Right cardiac atrium (tissue), 5 donors: ENCODE results near the gene AOPEP. TPM values are rescaled to one million over a fixed set of nuclear protein-coding genes. Genes with fewer than 3 reads are reported as not detected.

Experiments used
- ATAC-seq, 2 donors: fragments of 200-7000 bp; cut with Tn5 transposase; one replicate each; pipeline versions ENCODE4 v1.8.0 to v1.9.1; 2020; ENCODE audit warnings: moderate library complexity in 2 of 2, mild to moderate bottlenecking in 1 of 2
- DNase-seq, 3 donors: peaks; one replicate each; pipeline ENCODE4 v3.0.0-alpha.2; 2020
- H3K27ac ChIP-seq: one replicate; pipeline ENCODE4 v1.5.1; 2013; ENCODE audit warnings: mild to moderate bottlenecking, low read length, control low read depth, moderate library complexity
- H3K27me3 ChIP-seq: one replicate; pipeline ENCODE4 v1.6.1; 2013; ENCODE audit not compliant: control insufficient read depth, insufficient read depth
- H3K4me1 ChIP-seq: one replicate; pipeline ENCODE4 v1.6.1; 2013; ENCODE audit warnings: low read length; ENCODE audit not compliant: control insufficient read depth, insufficient read depth
- H3K4me3 ChIP-seq: one replicate; pipeline ENCODE4 v1.5.1; 2013; ENCODE audit warnings: low read length, control low read depth
- H3K9me3 ChIP-seq: one replicate; pipeline ENCODE4 v1.6.1; 2013; ENCODE audit warnings: low read length; ENCODE audit not compliant: control insufficient read depth
- WGBS: extraction: QIAGEN DNeasy Blood & Tissue Kit; methylation state at CpG from one replicate; pipeline ENCODE4 v1.1.7; 2013; 5-methylcytosine and 5-hydroxymethylcytosine counted together
- intact Hi-C, 4 donors: fragments of 100-400 bp; cut with DNase I; formaldehyde crosslinking; loops; one replicate each; pipeline versions ENCODE4 v1.11.0 to v1.14.0; 2022 to 2023
- polyA plus RNA-seq: library from polyadenylated mRNA; stranded (reverse); fragments of 200-250 nt; gene quantifications from one replicate; pipeline ENCODE4 v1.2.3, GENCODE V29; 2013
- total RNA-seq, 4 donors: library from RNA; stranded (reverse); fragmentation: NEBNext Ultra II Directional; extraction: Animal tissue kit (Norgen Biotek cat#: 25700); gene quantifications; one replicate each; pipeline ENCODE4 v1.2.1, GENCODE V29; 2021
- donor health status: healthy with polysubstance abuse.
- donor health status: DM: no; HTN: yes; CAD: no.
- donor health status: DM: no; HTN: no; CAD: no.
- donor health status: DM: no; HTN: yes; CAD: no; lungs with severe emphysema.
- donor health status: DM: yes; HTN: yes; CAD: no.

Gene AOPEP
- total and polyA plus RNA-seq, 5 donors = 124 to 170 (median 154) TPM

GRCh38 chr9:94693485-94694204, 32.9 kb upstream of the AOPEP start:
- intact Hi-C loops = no loop called here
- Histone ChIP-seq H3K4me3 (no peak overlapping the region), H3K4me1 (no peaks in the 10 kb centered on the region), H3K9me3 (no peaks in the 10 kb centered on the region), H3K27me3 (no peaks in the 10 kb centered on the region), H3K27ac (no peak overlapping the region)
- no peak for ATAC-seq
- WGBS = 79% methylated on average over 8 of the region's 8 CpGs
- no peak for DNase-seq

DNA sequence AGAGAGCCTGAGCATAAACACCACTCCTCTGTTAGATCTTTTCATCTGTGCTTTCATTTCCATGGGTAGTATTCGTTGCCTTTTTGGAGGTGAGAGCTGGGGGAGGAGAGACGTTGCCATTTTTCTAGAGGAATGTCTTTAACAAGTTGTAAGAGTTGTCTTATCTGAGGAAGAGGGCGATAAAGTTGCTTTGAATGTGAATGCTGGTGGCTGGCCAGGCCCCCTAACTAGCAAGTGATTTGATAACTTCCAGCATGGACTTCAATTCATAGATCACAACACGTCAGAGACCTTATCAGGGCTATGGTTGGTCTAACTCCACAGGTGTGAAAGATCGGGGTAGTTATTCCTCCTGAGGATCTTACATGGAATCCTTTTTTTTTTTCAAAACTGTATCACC, 30.0 kb upstream of the AOPEP start:
- Histone ChIP-seq H3K27ac (no peak overlapping the region), H3K4me3 (no peak overlapping the region), H3K4me1 (no peaks in the 10 kb centered on the region), H3K9me3 (no peaks in the 10 kb centered on the region), H3K27me3 (no peaks in the 10 kb centered on the region)
- 60% methylated on average over 5 of the region's 5 CpGs for WGBS
- ATAC-seq (no peak), DNase-seq (no peak)
- intact Hi-C loops = no loop called here

- intact Hi-C loops = no loop called here
- Histone ChIP-seq H3K9me3 (no peaks in the 10 kb centered on the region), H3K27ac (no peak overlapping the region), H3K27me3 (no peaks in the 10 kb centered on the region), H3K4me1 (no peaks in the 10 kb centered on the region), H3K4me3 (no peak overlapping the region)
- DNase-seq (no peak), ATAC-seq (no peak)
- WGBS = 67% methylated on average over 5 of the region's 5 CpGs
Observed at GRCh38 chr9:94697972-94698581, 28.4 kb upstream of the AOPEP start.

DNA sequence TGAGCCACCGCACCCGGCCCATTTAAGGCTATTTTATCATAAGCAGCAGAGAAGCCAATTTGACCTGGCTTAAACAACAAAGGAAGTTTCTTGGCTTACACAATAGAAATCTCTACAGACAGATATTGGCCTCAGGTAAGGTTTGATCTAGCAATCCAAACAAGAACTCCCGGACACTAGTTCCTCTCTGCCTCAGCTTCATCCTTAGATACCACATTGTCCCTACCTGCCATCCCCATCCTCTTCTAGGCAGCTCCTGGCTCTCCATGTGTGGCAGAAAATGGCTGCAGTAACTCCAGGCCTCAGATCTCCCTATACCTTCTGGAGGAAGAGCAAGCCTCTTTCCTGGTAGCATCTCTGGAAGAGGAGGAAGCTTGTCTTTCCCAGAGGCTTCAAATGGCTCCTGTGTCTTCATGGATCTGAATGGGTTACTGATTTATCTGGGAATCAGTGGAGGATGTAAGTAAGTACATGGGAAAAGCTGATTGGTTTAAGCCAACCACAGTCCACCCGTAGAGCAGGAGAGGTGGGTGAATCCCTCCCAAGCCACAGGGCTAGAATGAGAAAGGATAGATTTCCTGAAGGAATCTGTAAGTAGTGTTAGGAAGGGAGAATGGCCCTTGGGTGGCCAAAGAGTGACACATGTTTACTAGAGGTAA, 26.7 kb upstream of the AOPEP start:
- 89% methylated on average over 4 of the region's 4 CpGs for WGBS
- ATAC-seq (no peak), DNase-seq (no peak)
- Histone ChIP-seq H3K27me3 (no peaks in the 10 kb centered on the region), H3K9me3 (no peaks in the 10 kb centered on the region), H3K4me1 (no peaks in the 10 kb centered on the region), H3K27ac (no peak overlapping the region), H3K4me3 (no peak overlapping the region)
- intact Hi-C loops = no loop called here

GRCh38 chr9:94700445-94700844, 26.1 kb upstream of the AOPEP start:
- DNase-seq = no peak
- no peaks in the 10 kb centered on the region for H3K4me1 ChIP-seq
- intact Hi-C loops = no loop called here
- H3K27me3 ChIP-seq = no peaks in the 10 kb centered on the region
- H3K9me3 ChIP-seq = no peaks in the 10 kb centered on the region
- WGBS = 92% methylated on average over 3 of the region's 3 CpGs
- no peak for ATAC-seq
- no peak overlapping the region for H3K4me3 ChIP-seq
- no peak overlapping the region for H3K27ac ChIP-seq

GRCh38 chr9:94703488-94704140, 22.9 kb upstream of the AOPEP start:
- no peaks in the 10 kb centered on the region for H3K9me3 ChIP-seq
- H3K27me3 ChIP-seq = no peaks in the 10 kb centered on the region
- no peaks in the 10 kb centered on the region for H3K4me1 ChIP-seq
- no peak overlapping the region for H3K4me3 ChIP-seq
- no peak overlapping the region for H3K27ac ChIP-seq
- ATAC-seq (no peak), DNase-seq (no peak)
- intact Hi-C loops = no loop called here
- 60% methylated on average over 4 of the region's 4 CpGs for WGBS

DNA sequence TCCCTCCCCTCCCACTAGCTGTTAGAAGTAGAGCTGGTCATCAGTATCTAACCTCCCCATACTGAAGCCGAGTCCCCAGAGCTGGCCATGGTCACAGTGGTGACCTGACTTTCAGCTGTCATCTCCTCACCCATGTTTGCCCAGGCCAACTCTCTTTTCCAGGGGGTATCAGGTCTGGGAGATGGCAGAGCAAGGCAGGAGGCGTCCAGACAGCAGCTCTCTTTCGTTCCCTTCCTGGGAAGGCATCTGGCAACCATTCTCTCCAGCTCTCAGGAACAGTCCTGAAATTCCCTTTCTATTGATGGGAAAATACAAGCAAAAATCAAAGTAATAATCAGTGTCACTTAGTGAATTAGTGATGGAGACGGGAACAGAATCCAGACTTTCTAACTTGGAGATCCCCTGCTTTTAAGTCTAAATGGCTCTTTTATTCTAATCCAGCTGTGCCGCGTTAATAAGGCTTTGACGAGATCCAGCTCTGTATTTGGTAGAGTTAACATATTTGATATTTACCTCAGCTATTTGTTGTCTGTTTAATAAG, 21.3 kb upstream of the AOPEP start:
- Histone ChIP-seq H3K27me3 (no peaks in the 10 kb centered on the region), H3K27ac (no peak overlapping the region), H3K4me1 (no peaks in the 10 kb centered on the region), H3K9me3 (no peaks in the 10 kb centered on the region), H3K4me3 (no peak overlapping the region)
- intact Hi-C loops = no loop called here
- ATAC-seq = no peak
- no peak for DNase-seq
- 65% methylated on average over 7 of the region's 7 CpGs for WGBS

GRCh38 chr9:94706922-94707321, 19.6 kb upstream of the AOPEP start:
- ATAC-seq (no peak), DNase-seq (no peak)
- WGBS = 85% methylated on average over 5 of the region's 5 CpGs
- Histone ChIP-seq H3K4me3 (no peak overlapping the region), H3K4me1 (no peaks in the 10 kb centered on the region), H3K27me3 (no peaks in the 10 kb centered on the region), H3K9me3 (no peaks in the 10 kb centered on the region), H3K27ac (no peak overlapping the region)
- intact Hi-C loops = no loop called here

- intact Hi-C loops = no loop called here
- 62% methylated on average over 7 of the region's 7 CpGs for WGBS
- ATAC-seq = no peak
Observed at GRCh38 chr9:94713436-94714215, 12.9 kb upstream of the AOPEP start.

DNA sequence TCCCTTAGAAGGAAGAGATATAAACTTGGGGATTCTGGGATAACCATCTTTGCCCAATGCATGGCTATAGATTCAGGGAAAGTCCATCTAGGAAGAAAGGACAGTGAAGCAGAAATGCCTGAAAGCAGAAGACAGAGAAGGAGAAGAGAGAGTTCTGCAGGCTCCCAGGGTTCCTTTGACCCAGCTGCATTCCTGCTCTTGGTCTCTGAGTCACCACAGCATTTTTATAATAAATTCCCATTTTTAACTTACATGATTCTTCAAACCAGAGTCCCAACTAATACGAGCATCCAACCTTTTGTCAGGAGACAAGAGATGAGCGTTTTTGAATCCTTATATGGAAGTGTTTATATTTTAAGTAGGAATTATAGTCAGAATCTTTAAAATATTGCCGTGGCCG, 12.0 kb upstream of the AOPEP start:
- H3K4me3 ChIP-seq = no peak overlapping the region
- no peak for ATAC-seq
- no peak for DNase-seq
- no peaks in the 10 kb centered on the region for H3K4me1 ChIP-seq
- WGBS = 84% methylated on average over 4 of the region's 4 CpGs
- intact Hi-C loops = no loop called here
- H3K27me3 ChIP-seq = no peaks in the 10 kb centered on the region
- H3K27ac ChIP-seq = no peak overlapping the region
- H3K9me3 ChIP-seq = no peaks in the 10 kb centered on the region

More at GRCh38 chr9:94713436-94714215, 12.9 kb upstream of the AOPEP start:
- no peaks in the 10 kb centered on the region for H3K9me3 ChIP-seq
- H3K4me1 ChIP-seq = no peaks in the 10 kb centered on the region
- H3K27ac ChIP-seq = no peak overlapping the region
- H3K4me3 ChIP-seq = no peak overlapping the region
- DNase-seq = no peak
- H3K27me3 ChIP-seq = no peaks in the 10 kb centered on the region
